Upper lobe of left lung (tissue), 4 donors: ENCODE measurements around the gene CELA2B.
"Not testable (repeated sequence)": the region's sequence is repeated elsewhere in the genome, so short reads cannot be mapped to it uniquely, and the experiment has no call there.

Experiments
- CTCF ChIP-seq, 6 experiments: fragments of 450-650 bp in 4 of 6; fragments of 200-600 bp in 2 of 6; sonication (generic) in 2 of 6; IDR thresholded peaks; one replicate each; pipeline ENCODE4 v1.5.1; 2016 to 2019; ENCODE audit warnings: antibody characterized with exemption in 6 of 6
- EP300 ChIP-seq, 4 donors: sonication (generic); formaldehyde crosslinking; IDR thresholded peaks; one replicate each; pipeline ENCODE4 v1.5.1; 2017; ENCODE audit warnings: antibody characterized with exemption in 4 of 4, control low read depth in 2 of 4

DNA sequence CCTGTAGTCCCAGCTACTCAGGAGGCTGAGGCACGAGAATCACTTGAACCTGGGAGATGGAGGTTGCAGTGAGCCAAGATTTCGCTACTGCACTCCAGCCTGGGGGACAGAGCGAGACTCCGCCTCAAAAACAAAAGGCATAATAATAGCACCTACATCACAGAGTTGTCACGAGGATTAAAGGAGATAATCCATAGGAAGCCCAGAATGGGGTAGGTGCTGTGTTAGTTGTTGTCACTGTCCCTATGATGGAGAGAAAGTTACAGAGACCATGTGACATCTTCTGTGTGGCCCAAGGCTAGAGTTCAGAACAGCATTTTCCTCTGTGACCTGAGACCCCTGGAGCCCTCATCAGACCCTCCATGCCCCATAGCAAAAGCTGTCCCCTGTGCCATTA lies 12.0 kb upstream of the CELA2B start:
- not testable (repeated sequence) for TF ChIP-seq EP300, CTCF (IDR thresholded peaks at IDR 0.05)
